Measurements from ENCODE around the gene DLST. TPM values are rescaled to one million over a fixed set of nuclear protein-coding genes. Genes with fewer than 3 reads are reported as not detected.
A peak's percentile ranks its signal among the peaks of the same experiment; 100 is the strongest.
"Not testable (repeated sequence)": the region's sequence is repeated elsewhere in the genome, so short reads cannot be mapped to it uniquely, and the experiment has no call there.

Gene DLST
- total RNA-seq, 1 donor from 2014 or later, result 125 TPM

DNA sequence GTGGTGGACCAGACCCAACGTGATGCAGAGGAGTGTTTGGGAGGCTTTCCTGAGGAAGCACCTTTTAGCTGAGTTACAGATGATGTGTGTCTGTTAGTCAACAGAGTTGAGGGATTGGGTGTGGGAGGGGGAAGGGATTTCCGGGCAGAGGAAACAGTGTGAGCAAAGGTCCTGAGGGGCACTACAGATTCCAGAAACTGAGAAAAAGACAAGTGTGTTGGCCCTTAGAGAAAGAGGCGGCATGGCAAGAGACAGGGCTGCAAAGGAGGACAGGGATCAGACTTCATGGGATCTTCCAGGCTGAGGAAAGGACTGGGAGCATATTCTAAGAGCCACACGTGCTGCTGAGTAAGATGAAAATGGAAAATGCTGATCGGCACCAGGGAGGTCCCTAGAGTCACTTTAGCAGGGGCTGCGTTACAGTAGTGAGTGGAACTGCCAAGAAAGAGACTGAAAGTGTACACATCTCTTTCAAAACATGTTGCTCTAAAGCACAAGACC is 50.7 kb downstream of the DLST start:
- H3K4me3 Mint-ChIP-seq (ENCODE audit: unreplicated experiment), result no peak overlapping the region
- H3K36me3 Mint-ChIP-seq (ENCODE audit: low read depth, unreplicated experiment), result no peaks in the 10 kb centered on the region
- TF ChIP-seq, protein P1, sequence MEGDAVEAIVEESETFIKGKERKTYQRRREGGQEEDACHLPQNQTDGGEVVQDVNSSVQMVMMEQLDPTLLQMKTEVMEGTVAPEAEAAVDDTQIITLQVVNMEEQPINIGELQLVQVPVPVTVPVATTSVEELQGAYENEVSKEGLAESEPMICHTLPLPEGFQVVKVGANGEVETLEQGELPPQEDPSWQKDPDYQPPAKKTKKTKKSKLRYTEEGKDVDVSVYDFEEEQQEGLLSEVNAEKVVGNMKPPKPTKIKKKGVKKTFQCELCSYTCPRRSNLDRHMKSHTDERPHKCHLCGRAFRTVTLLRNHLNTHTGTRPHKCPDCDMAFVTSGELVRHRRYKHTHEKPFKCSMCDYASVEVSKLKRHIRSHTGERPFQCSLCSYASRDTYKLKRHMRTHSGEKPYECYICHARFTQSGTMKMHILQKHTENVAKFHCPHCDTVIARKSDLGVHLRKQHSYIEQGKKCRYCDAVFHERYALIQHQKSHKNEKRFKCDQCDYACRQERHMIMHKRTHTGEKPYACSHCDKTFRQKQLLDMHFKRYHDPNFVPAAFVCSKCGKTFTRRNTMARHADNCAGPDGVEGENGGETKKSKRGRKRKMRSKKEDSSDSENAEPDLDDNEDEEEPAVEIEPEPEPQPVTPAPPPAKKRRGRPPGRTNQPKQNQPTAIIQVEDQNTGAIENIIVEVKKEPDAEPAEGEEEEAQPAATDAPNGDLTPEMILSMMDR (IDR thresholded peaks at IDR 0.05; ENCODE audit: unreplicated experiment), result no peak
- H3K27me3 Mint-ChIP-seq (ENCODE audit: unreplicated experiment), result peaks cover 2% of the 10 kb centered on the region
- no peak for DNase-seq (ENCODE audit: low spot score)
- H3K9me3 Mint-ChIP-seq (ENCODE audit: unreplicated experiment), result no peaks in the 10 kb centered on the region
- H3K27ac Mint-ChIP-seq (ENCODE audit: unreplicated experiment), result peak overlapping the region; percentile 72
- peaks cover 8% of the 10 kb centered on the region for H3K4me1 Mint-ChIP-seq (ENCODE audit: unreplicated experiment)

DNA sequence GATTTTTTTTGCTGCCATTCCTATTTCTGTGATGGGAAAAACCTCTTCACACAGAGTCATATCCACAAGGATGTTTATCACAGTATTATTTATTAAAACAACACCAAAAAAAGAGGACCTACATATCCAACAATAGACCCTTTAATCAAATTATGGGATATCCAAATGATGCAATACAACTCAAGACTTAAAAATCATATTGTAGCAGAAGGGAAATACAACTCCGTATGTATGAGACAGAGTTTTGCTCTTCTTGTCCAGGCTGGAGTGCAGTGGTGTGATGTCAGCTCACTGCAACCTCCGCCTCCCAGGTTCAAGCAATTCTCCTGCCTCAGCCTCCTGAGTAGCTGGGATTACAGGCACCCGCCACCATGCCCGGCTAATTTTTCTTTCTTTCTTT is 51.2 kb downstream of the DLST start:
- DNase-seq (ENCODE audit: low spot score); H3K4me1 Mint-ChIP-seq (ENCODE audit: unreplicated experiment); H3K27ac Mint-ChIP-seq (ENCODE audit: unreplicated experiment); H3K9me3 Mint-ChIP-seq (ENCODE audit: unreplicated experiment); H3K4me3 Mint-ChIP-seq (ENCODE audit: unreplicated experiment); H3K27me3 Mint-ChIP-seq (ENCODE audit: unreplicated experiment); H3K36me3 Mint-ChIP-seq (ENCODE audit: low read depth, unreplicated experiment): not testable (repeated sequence)

DNA sequence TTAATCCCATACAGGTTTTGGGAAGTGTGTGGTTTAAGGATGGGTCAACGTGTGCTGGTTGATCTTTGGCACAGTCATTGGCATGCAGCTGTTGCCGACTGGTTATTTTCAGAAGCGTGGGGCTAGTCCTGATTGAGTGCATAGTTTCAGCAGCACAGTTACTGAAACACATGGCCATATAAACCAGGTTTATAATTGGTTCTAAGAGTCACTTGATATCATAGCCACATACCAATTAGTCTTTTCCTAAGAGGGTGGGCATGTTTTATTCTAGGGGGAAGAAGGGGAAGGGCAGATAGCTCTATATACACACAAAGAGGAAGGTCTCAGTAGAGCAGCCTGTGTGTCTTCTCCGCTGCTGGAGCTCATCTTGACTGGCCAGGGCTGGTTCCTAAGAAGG is 52.3 kb downstream of the DLST start:
- Mint-ChIP-seq H3K4me1 (ENCODE audit: unreplicated experiment) (peaks cover 8% of the 10 kb centered on the region), H3K27me3 (ENCODE audit: unreplicated experiment) (peaks cover 4% of the 10 kb centered on the region), H3K27ac (ENCODE audit: unreplicated experiment) (no peak overlapping the region), H3K9me3 (ENCODE audit: unreplicated experiment) (no peaks in the 10 kb centered on the region), H3K36me3 (ENCODE audit: low read depth, unreplicated experiment) (no peaks in the 10 kb centered on the region), H3K4me3 (ENCODE audit: unreplicated experiment) (no peak overlapping the region)
- TF ChIP-seq, protein P1 (IDR thresholded peaks at IDR 0.05; ENCODE audit: unreplicated experiment), result no peak
- no peak for DNase-seq (ENCODE audit: low spot score)

DNA sequence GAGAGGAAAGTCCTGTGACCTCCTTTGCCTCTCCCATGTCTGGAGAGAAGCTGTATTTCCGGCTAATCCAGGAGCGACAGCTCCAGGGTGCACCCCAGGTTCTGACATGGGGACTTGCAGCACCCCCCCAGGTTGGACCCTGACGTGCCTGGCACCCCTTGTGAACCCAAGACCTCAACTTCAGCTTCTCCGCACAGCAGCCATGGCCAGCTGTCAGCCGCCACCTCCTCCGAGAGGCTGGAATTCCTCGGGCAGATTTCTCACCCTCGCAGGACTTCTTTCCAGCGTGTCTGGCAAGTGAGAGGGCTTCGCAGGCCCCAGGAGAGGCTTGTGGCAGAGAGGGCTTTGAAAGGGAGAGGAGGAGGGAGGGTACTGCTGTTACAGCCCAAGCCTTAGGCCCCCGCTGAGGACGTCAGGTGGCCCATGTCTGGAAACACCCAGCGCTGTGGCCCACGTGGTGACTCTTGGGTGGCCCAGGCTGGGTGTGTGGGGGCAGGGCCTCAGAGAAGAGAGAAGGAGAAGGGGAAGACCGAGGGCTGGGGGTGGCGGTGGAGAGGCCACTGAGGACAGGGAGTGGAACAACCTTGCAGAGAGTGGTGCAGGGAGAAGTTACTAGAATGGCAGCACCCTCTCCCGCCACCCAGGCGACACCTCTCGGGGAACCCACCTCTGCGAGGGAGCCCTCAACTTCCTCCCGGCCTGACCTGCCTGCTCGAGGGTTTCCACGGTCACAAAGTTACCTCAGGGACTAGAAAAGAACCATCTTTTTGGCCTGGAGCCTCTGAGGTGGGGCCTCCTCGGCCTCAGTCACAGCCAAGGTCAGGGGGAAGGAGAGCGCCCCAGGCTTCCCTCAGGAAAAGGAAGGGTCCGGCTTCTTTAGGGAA is 53.0 kb downstream of the DLST start:
- TF ChIP-seq, protein P1 (IDR thresholded peaks at IDR 0.05; ENCODE audit: unreplicated experiment), result no peak
- Mint-ChIP-seq H3K4me3 (ENCODE audit: unreplicated experiment) (no peak overlapping the region), H3K36me3 (ENCODE audit: low read depth, unreplicated experiment) (no peaks in the 10 kb centered on the region), H3K9me3 (ENCODE audit: unreplicated experiment) (no peaks in the 10 kb centered on the region), H3K27ac (ENCODE audit: unreplicated experiment) (no peak overlapping the region), H3K4me1 (ENCODE audit: unreplicated experiment) (peaks cover 6% of the 10 kb centered on the region), H3K27me3 (ENCODE audit: unreplicated experiment) (peaks cover 5% of the 10 kb centered on the region)
- DNase-seq (ENCODE audit: low spot score), result no peak

DNA sequence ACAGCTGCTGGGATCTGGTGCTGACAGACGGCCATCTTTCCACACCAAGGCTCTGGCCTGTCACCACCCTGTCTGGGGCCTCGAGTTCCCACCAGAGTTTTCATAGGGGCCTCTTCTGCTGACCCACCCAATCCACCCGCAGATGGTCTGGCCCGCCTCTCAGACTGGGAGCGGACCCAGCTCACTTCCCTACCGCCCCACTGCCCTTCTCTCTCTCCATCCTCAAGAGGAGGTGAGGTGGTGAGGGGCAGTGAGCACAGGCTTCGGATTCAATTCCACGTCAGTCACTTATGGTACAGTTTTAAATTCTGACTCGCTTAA is 53.6 kb downstream of the DLST start:
- Mint-ChIP-seq H3K4me3 (ENCODE audit: unreplicated experiment) (no peak overlapping the region), H3K9me3 (ENCODE audit: unreplicated experiment) (no peaks in the 10 kb centered on the region), H3K27me3 (ENCODE audit: unreplicated experiment) (peaks cover 5% of the 10 kb centered on the region), H3K27ac (ENCODE audit: unreplicated experiment) (no peak overlapping the region), H3K36me3 (ENCODE audit: low read depth, unreplicated experiment) (no peaks in the 10 kb centered on the region), H3K4me1 (ENCODE audit: unreplicated experiment) (peaks cover 5% of the 10 kb centered on the region)
- no peak for DNase-seq (ENCODE audit: low spot score)
- TF ChIP-seq, protein P1 (IDR thresholded peaks at IDR 0.05; ENCODE audit: unreplicated experiment), result no peak

Data from endothelial cell (in vitro differentiated cells).